HCT116 (cell line): ENCODE results near the gene SLC25A33. TPM values are rescaled to one million over a fixed set of nuclear protein-coding genes. Genes with fewer than 3 reads are reported as not detected.

Experiments used
- ATAC-seq: fragments of 200-7000 bp; cut with Tn5 transposase; 2 replicates; pipeline ENCODE4 v1.9.1; 2020; ENCODE audit warnings: mild to moderate bottlenecking, moderate library complexity
- BruUV-seq: library from RNA; stranded (reverse); fragments of 400-500 nt; replicated peaks from 2 replicates; lab custom pipeline; 2021; lab: Mats Ljungman, UMichigan
- CTCF ChIA-PET: fragments of 300-600 bp; sonication (Branson Sonifier 250); formaldehyde crosslinking; loops from one replicate; lab custom pipeline; 2021; ENCODE audit warnings: antibody characterized with exemption; lab: Charles Lee
- POLR2A ChIA-PET: fragments of 300-600, 350-600 bp; sonication (Branson Sonifier 250); formaldehyde crosslinking; loops from one replicate; lab custom pipeline; 2021; ENCODE audit warnings: antibody characterized with exemption; lab: Charles Lee
- RAD21 ChIA-PET, 2 experiments: fragments of 300-600 bp; sonication (Branson Sonifier 250); formaldehyde crosslinking; loops; one replicate each; lab custom pipeline; 2023; ENCODE audit warnings: low total read pairs in 2 of 2; ENCODE audit not compliant: uncharacterized antibody in 2 of 2, unreplicated experiment in 2 of 2, low non-redundant PET in 1 of 2; lab: Charles Lee
- DNase-seq: peaks from one replicate; pipeline ENCODE4 v3.0.0-alpha.2; 2010; ENCODE audit warnings: low read depth, low spot score
- H2AFZ ChIP-seq: fragments of 200-600 bp; shearing (Covaris generic), sonication (generic); 2 replicates; pipeline ENCODE4 v1.6.1; 2017; ENCODE audit warnings: low read depth, mixed run types, mixed read lengths, antibody characterized with exemption, low read length; ENCODE audit not compliant: poor library complexity, severe bottlenecking
- H3K27ac ChIP-seq: 2 replicates; pipeline ENCODE4 v1.5.1; 2012; ENCODE audit warnings: low read depth, low read length
- H3K27me3 ChIP-seq: fragments of 200-600 bp; sonication (generic); 2 replicates; pipeline ENCODE4 v1.6.1; 2016; ENCODE audit warnings: mixed run types, low read length, mixed read lengths; ENCODE audit not compliant: insufficient read depth
- H3K36me3 ChIP-seq, 2 experiments: fragments of 200-500 bp in 1 of 2; fragments of 200-600 bp in 1 of 2; sonication (Bioruptor generic) in 1 of 2; sonication (generic) in 1 of 2; 2 replicates each; pipeline versions ENCODE4 v1.5.1 to v1.6.1; 2014 to 2016; ENCODE audit warnings: low read length in 2 of 2, inconsistent platforms in 1 of 2, mixed read lengths in 1 of 2, mixed run types in 1 of 2; ENCODE audit not compliant: insufficient read depth in 2 of 2, control insufficient read depth in 1 of 2
- H3K4me1 ChIP-seq, 2 experiments: fragments of 200-600 bp in 1 of 2; sonication (generic) in 1 of 2; 2 replicates each; pipeline versions ENCODE4 v1.5.1 to v1.6.1; 2012 to 2017; ENCODE audit warnings: low read length in 2 of 2, inconsistent platforms in 1 of 2, mild to moderate bottlenecking in 1 of 2, mixed read lengths in 1 of 2, mixed run types in 1 of 2, moderate library complexity in 1 of 2; ENCODE audit not compliant: insufficient read depth in 2 of 2, control insufficient read depth in 1 of 2
- H3K4me2 ChIP-seq: fragments of 200-600 bp; sonication (generic); 2 replicates; pipeline ENCODE4 v1.6.1; 2017; ENCODE audit warnings: mixed run types, low read length, mixed read lengths
- H3K4me3 ChIP-seq, 2 experiments: fragments of 200-600 bp in 1 of 2; sonication (generic) in 1 of 2; replicated peaks in 1 of 2; 2 replicates each; pipeline ENCODE4 v1.5.1; 2011 to 2016; ENCODE audit warnings: low read length in 2 of 2, control low read depth in 1 of 2, low read depth in 1 of 2, mild to moderate bottlenecking in 1 of 2, mixed read lengths in 1 of 2, mixed run types in 1 of 2
- H3K79me2 ChIP-seq: fragments of 200-600 bp; sonication (generic); 2 replicates; pipeline ENCODE4 v1.6.1; 2017; ENCODE audit warnings: mild to moderate bottlenecking, mixed run types, low read length, moderate library complexity, mixed read lengths; ENCODE audit not compliant: insufficient read depth
- H3K9ac ChIP-seq: fragments of 200-600 bp; sonication (generic); 2 replicates; pipeline ENCODE4 v1.6.1; 2016; ENCODE audit warnings: low read length, mixed read lengths
- H3K9me2 ChIP-seq: fragments of 200-600 bp; sonication (generic), shearing (Covaris generic); 2 replicates; pipeline ENCODE4 v1.6.1; 2017; ENCODE audit warnings: mixed run types, mild to moderate bottlenecking, moderate library complexity; ENCODE audit not compliant: insufficient read depth
- H3K9me3 ChIP-seq, 2 experiments: fragments of 200-500 bp in 1 of 2; fragments of 200-600 bp in 1 of 2; sonication (Bioruptor generic) in 1 of 2; sonication (generic) in 1 of 2; 2 replicates each; pipeline ENCODE4 v1.6.1; 2014 to 2017; ENCODE audit warnings: low read length in 2 of 2, mixed read lengths in 2 of 2, inconsistent platforms in 1 of 2, low read depth in 1 of 2, mild to moderate bottlenecking in 1 of 2, mixed run types in 1 of 2, moderate library complexity in 1 of 2; ENCODE audit not compliant: control insufficient read depth in 1 of 2, insufficient read depth in 1 of 2
- H4K20me1 ChIP-seq: fragments of 200-600 bp; sonication (generic), shearing (Covaris generic); 2 replicates; pipeline ENCODE4 v1.6.1; 2017; ENCODE audit warnings: mixed run types, mild to moderate bottlenecking, moderate library complexity; ENCODE audit not compliant: insufficient read depth
- CBX3 ChIP-seq: IDR thresholded peaks from 2 replicates; pipeline ENCODE4 v1.6.1; 2012; ENCODE audit warnings: low read depth
- CTCF ChIP-seq, 3 experiments: fragments of 200-600 bp in 1 of 3; sonication (generic) in 1 of 3; IDR thresholded peaks in 2 of 3; conservative IDR thresholded peaks in 1 of 3; 2 replicates each; pipeline ENCODE4 v1.5.1; 2012 to 2017; ENCODE audit warnings: low read depth in 2 of 3, low read length in 2 of 3, antibody characterized with exemption in 1 of 3, borderline replicate concordance in 1 of 3, control low read depth in 1 of 3, mild to moderate bottlenecking in 1 of 3, mixed read lengths in 1 of 3, mixed run types in 1 of 3, moderate library complexity in 1 of 3; ENCODE audit not compliant: insufficient read depth in 1 of 3
- ELF1 ChIP-seq: IDR thresholded peaks from 2 replicates; pipeline ENCODE4 v1.6.1; 2012; ENCODE audit warnings: low read depth, borderline replicate concordance
- EZH2 ChIP-seq: fragments of 200-600 bp; sonication (generic); IDR thresholded peaks from 2 replicates; pipeline ENCODE4 v1.6.1; 2017; ENCODE audit warnings: antibody characterized with exemption, mixed run types
- FOSL1 ChIP-seq: IDR thresholded peaks from 2 replicates; pipeline ENCODE4 v1.6.1; 2012; ENCODE audit warnings: low read depth
- MAX ChIP-seq: IDR thresholded peaks from 2 replicates; pipeline ENCODE4 v1.6.1; 2012
- POLR2AphosphoS5 ChIP-seq: IDR thresholded peaks from 2 replicates; pipeline ENCODE4 v1.6.1; 2011; ENCODE audit warnings: mild to moderate bottlenecking, low read depth, low read length, moderate library complexity
- SRF ChIP-seq: IDR thresholded peaks from 2 replicates; pipeline ENCODE4 v1.6.1; 2012; ENCODE audit warnings: low read depth
- TCF7L2 ChIP-seq: IDR thresholded peaks from 2 replicates; pipeline ENCODE4 v1.7.0; 2011; ENCODE audit warnings: borderline replicate concordance, inconsistent platforms; ENCODE audit not compliant: insufficient read depth, insufficient read length; ENCODE audit errors: extremely low read depth
- YY1 ChIP-seq: IDR thresholded peaks from 2 replicates; pipeline ENCODE4 v1.6.1; 2011; ENCODE audit warnings: low read length, low read depth, moderate library complexity, mild to moderate bottlenecking; ENCODE audit not compliant: insufficient replicate concordance; ENCODE audit errors: extremely low read depth
- ZFX ChIP-seq: fragments of 450-650 bp; IDR thresholded peaks from 2 replicates; pipeline ENCODE4 v1.6.1; 2017
- intact Hi-C: fragments of 100-400 bp; cut with micrococcal nuclease; formaldehyde crosslinking; loops from 2 replicates; pipeline ENCODE4 v1.10.0; 2022
- total RNA-seq: library from RNA; stranded (reverse); gene quantifications from one replicate; pipeline ENCODE4 v1.2.1, GENCODE V29; 2021; ENCODE audit not compliant: unreplicated experiment

The SLC25A33 gene
- total RNA-seq, 1 experiment from 2014 or later: 9.8 TPM

- CTCF ChIA-PET: no interaction called here
- ATAC-seq: no peak
- intact Hi-C loops: no loop called here
Measured at GRCh38 chr1:9618909-9619679, 79.8 kb downstream of the SLC25A33 start.

More at GRCh38 chr1:9618909-9619679, 79.8 kb downstream of the SLC25A33 start:
- no peak overlapping the region for H2AFZ ChIP-seq
- TF ChIP-seq TCF7L2 (no peak), ZFX (no peak), FOSL1 (no peak), CBX3 (no peak), CTCF (IDR thresholded peaks at IDR 0.05 in 2 of 3, conservative IDR thresholded peaks at IDR 0.05 in 1 of 3; ENCODE audit: borderline replicate concordance in 1 of 3, insufficient read depth in 1 of 3, low read depth in 2 of 3, low read length in 2 of 3) (no peak), YY1 (no peak), SRF (no peak), EZH2 (no peak), ELF1 (no peak), POLR2AphosphoS5 (no peak), MAX (no peak)
- TF ChIP-seq, all 23 proteins: peak for 0
- H3K27me3 ChIP-seq: no peaks in the 10 kb centered on the region
- no TSS peak for BruUV-seq
- POLR2A ChIA-PET: no interaction called here
- H3K9ac ChIP-seq: no peak overlapping the region
- peaks cover 7% of the 10 kb centered on the region in 2 experiments; a peak in 3 of 4 replicates for H3K4me1 ChIP-seq
- no peak overlapping the region for H3K4me3 ChIP-seq
- RAD21 ChIA-PET: no interaction called here
- no peaks in the 10 kb centered on the region for H3K9me2 ChIP-seq
- H3K27ac ChIP-seq: no peak overlapping the region
- no peaks in the 10 kb centered on the region for H3K79me2 ChIP-seq
- DNase-seq: no peak
- no peaks in the 10 kb centered on the region for H3K36me3 ChIP-seq
- H4K20me1 ChIP-seq: no peaks in the 10 kb centered on the region
- H3K4me2 ChIP-seq: no peak overlapping the region
- H3K9me3 ChIP-seq: no peaks in the 10 kb centered on the region
